Neural cell (in vitro differentiated cells): Measurements from ENCODE around the gene LY6G5B.
A peak's percentile ranks its signal among the peaks of the same experiment; 100 is the strongest.

ENCODE experiments used
- CTCF ChIP-seq: fragments of 450-650 bp; IDR thresholded peaks from 2 replicates; pipeline ENCODE4 v1.5.1; 2014; ENCODE audit warnings: antibody characterized with exemption, mild to moderate bottlenecking, moderate library complexity; ENCODE audit not compliant: poor library complexity, severe bottlenecking
- EP300 ChIP-seq: fragments of 450-650 bp; conservative IDR thresholded peaks from 2 replicates; pipeline ENCODE4 v1.6.1; 2014; ENCODE audit warnings: antibody characterized with exemption, mild to moderate bottlenecking, moderate library complexity; ENCODE audit not compliant: poor library complexity, severe bottlenecking
- EZH2 ChIP-seq: fragments of 200-600, 300-800 bp; shearing (Covaris generic), sonication (generic); IDR thresholded peaks from 2 replicates; pipeline ENCODE4 v1.6.1; 2014; ENCODE audit warnings: antibody characterized with exemption, low read length, borderline replicate concordance, mild to moderate bottlenecking; ENCODE audit not compliant: insufficient read depth, poor library complexity, severe bottlenecking
- MXI1 ChIP-seq: fragments of 450-650 bp; conservative IDR thresholded peaks from 2 replicates; pipeline ENCODE4 v1.6.1; 2014; ENCODE audit warnings: antibody characterized with exemption, mild to moderate bottlenecking; ENCODE audit not compliant: poor library complexity, severe bottlenecking
- POLR2AphosphoS5 ChIP-seq: IDR thresholded peaks from 2 replicates; pipeline ENCODE4 v1.6.1; 2012
- RAD21 ChIP-seq: fragments of 450-650 bp; conservative IDR thresholded peaks from 2 replicates; pipeline ENCODE4 v1.6.1; 2014; ENCODE audit warnings: antibody characterized with exemption, mild to moderate bottlenecking, moderate library complexity
- REST ChIP-seq: IDR thresholded peaks from 2 replicates; pipeline ENCODE4 v1.6.1; 2012; ENCODE audit warnings: borderline replicate concordance
- SMC3 ChIP-seq: fragments of 450-650 bp; conservative IDR thresholded peaks from 2 replicates; pipeline ENCODE4 v1.6.1; 2014; ENCODE audit warnings: antibody characterized with exemption, mild to moderate bottlenecking, moderate library complexity; ENCODE audit not compliant: poor library complexity
- TAF1 ChIP-seq: IDR thresholded peaks from 2 replicates; pipeline ENCODE4 v1.6.1; 2012; ENCODE audit warnings: low read depth

- TF ChIP-seq CTCF (peak; percentile 26), POLR2AphosphoS5 (peak; percentile 62), EZH2 (no peak), TAF1 (peak; percentile 62), RAD21 (no peak), SMC3 (peak; percentile 12), REST (peak; percentile 38), MXI1 (peak; percentile 92), EP300 (no peak)
Measured at GRCh38 chr6:31664790-31665500, 4.8 kb upstream of the LY6G5B start, which contains the start of gene GPANK1.
